Ramos (cell line): Measurements from ENCODE around the gene HILPDA.
"Not testable (repeated sequence)": the region's sequence is repeated elsewhere in the genome, so short reads cannot be mapped to it uniquely, and the experiment has no call there.

ENCODE experiments used
- in situ Hi-C: fragments of 300-500 bp; cut with MboI; formaldehyde crosslinking; loops from one replicate; pipeline ENCODE4 v1.14.3; 2022; ENCODE audit warnings: low sequenced_read_pairs; ENCODE audit not compliant: unreplicated experiment

The HILPDA gene

GRCh38 chr7:128458956-128459355, 3.3 kb downstream of the HILPDA start:
- in situ Hi-C loops = no loop called here

DNA sequence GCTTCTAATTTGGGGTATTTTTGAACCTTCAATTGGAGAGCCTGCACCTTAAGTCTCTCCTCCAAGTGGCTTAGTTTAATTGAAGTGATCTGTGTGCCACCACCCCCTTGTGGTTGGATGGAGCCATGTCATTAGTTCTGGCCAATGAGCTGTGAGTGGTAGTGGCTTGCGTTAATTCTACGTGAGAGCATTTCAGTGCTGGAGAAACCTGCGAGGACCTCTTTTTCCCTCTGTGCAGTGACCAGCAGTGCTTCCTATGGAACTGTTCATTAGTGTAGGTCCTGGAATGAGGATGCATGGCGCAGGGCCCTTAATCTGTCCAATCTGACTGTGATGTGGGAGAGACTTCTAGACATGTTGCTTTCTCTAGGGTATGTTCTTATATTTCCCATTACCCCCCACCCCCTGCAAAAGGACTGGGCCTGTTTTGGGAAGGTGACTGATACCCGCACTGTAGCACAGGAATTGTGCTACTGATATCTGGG, 3.8 kb downstream of the HILPDA start:
- in situ Hi-C loops = no loop called here

DNA sequence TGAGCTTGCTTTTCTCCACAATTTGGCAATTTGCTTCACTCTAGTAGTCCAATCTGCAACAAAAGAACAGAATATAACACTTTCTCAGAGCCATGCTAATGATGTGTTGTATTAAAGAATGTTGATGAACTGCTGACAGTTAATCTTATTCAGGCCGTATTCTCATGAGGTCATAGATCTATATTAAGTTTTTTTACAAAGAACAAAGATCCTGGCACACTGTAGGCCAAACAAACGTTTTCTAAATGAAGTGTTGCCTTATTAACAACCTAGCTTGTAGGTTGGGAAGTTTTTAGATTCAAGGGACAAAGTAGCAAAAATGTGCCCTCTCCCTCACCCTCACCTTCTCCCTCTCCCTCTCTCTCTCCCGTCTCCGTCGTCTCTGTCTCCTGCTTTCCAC, 6.8 kb downstream of the HILPDA start:
- in situ Hi-C loops = loop anchor here (5.0 kb wide), 1 partner anchor 35 kb away; no protein-coding TSS in a partner anchor

- in situ Hi-C loops = loop anchor here (5.0 kb wide), 1 partner anchor 36 kb away; no protein-coding TSS in a partner anchor
Observed at GRCh38 chr7:128463345-128463744, 7.7 kb downstream of the HILPDA start.

- in situ Hi-C loops = loop anchor here (5.0 kb wide), 1 partner anchor 37 kb away; no protein-coding TSS in a partner anchor
Observed at GRCh38 chr7:128463933-128464332, 8.3 kb downstream of the HILPDA start.

- in situ Hi-C loops = not testable (repeated sequence)
Observed at GRCh38 chr7:128466871-128467270, 11.2 kb downstream of the HILPDA start.

GRCh38 chr7:128476402-128477335, 21.0 kb downstream of the HILPDA start, which contains the start of gene METTL2B:
TSS of gene METTL2B (plus strand) at chr7:128476748. CDS start at chr7:128476766, 18 bp downstream.
- in situ Hi-C loops = loop anchor here (10.0 kb wide), 2 partner anchors 68 to 398 kb away; no protein-coding TSS in a partner anchor

GRCh38 chr7:128477336-128477690, 21.6 kb downstream of the HILPDA start:
- in situ Hi-C loops = loop anchor here (10.0 kb wide), 2 partner anchors 67 to 397 kb away; no protein-coding TSS in a partner anchor

- in situ Hi-C loops = loop anchor here (10.0 kb wide), 2 partner anchors 66 to 396 kb away; no protein-coding TSS in a partner anchor
Observed at GRCh38 chr7:128479082-128479481, 23.4 kb downstream of the HILPDA start.

GRCh38 chr7:128488134-128488533, 32.5 kb downstream of the HILPDA start:
- in situ Hi-C loops = not testable (repeated sequence)

GRCh38 chr7:128497405-128497804, 41.7 kb downstream of the HILPDA start:
- in situ Hi-C loops = no loop called here

DNA sequence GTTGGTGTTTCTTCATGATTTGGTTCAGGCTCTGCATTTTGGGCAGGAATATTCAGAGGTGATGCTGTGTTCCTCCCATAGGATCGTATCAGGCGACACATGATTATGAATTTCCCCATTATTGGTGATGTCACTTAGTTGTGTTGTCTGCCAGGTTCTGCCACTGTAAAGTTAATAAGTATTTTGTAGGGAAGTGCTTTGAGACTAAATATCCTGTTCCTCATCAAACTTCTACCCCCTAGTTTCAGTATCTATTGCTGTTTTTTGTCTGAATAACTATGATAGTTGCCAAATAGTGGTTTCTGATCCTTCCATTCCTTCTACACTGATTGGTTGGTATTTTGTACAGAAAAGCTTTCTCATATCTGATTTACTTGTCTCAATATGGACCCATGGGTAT, 49.7 kb downstream of the HILPDA start:
- in situ Hi-C loops = not testable (repeated sequence)

DNA sequence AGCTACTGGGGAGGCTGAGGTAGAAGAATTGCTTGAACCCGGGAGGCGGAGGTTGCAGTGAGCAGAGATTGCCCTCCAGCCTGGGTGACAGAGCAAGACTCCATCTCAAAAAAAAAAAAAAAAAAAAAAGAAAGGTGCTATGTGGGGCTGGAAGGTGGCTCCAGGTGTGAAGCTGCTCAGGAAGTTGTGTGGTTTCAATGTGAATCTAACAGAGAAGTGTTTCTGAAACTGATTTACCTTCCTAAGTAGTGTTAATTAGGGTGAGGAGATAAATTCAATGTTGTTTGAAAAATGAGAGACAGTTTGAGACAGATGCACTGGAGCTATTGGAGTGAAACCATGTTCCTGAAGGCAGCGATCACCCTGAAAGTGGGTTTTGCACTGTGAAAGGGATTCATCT, 51.1 kb downstream of the HILPDA start:
- in situ Hi-C loops = not testable (repeated sequence)

DNA sequence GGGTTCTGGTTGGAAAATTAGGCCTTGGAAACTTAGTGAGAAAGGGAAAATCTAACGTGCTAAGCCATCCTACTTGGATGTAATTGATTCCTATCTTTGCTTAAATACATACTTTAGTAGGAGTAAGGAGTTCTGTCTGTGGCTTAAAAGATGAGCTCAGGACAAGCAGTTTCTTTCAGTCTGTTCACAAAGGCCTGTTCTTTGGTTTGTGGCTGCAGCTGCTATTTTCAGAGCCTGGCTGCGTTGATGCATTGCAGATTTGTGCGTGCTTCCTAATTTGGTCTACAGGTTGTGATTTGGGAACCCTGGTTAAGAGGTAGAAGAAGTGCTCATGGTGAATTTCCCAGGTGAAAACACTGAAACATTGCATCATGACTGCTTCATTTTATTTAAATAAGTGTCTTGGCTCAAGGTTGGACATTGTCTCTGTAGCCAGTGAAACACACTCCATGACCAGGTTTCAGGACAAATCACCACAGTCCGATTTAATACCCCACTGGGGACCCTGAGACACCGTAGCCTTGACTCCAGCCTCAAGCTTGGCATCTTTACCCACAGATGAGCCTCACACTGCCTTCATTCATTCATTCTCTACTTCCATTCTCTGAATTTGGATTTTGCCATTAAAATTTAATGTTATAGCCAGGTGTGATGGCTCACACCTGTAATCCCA, 51.8 kb downstream of the HILPDA start:
- in situ Hi-C loops = not testable (repeated sequence)
